Ectodermal cell (in vitro differentiated cells): ENCODE data around the gene MGAT1.

Source experiments
- H3K27ac ChIP-seq: 2 replicates; pipeline ENCODE4 v1.7.0; 2013; ENCODE audit warnings: mild to moderate bottlenecking, low read depth, low read length; ENCODE audit not compliant: insufficient read depth, poor library complexity, severe bottlenecking
- H3K27me3 ChIP-seq: 2 replicates; pipeline ENCODE4 v1.7.0; 2013; ENCODE audit warnings: mild to moderate bottlenecking, low read length; ENCODE audit not compliant: insufficient read depth, control insufficient read depth, poor library complexity, severe bottlenecking
- H3K36me3 ChIP-seq: one replicate; pipeline ENCODE4 v1.7.0; 2013; ENCODE audit warnings: low read length; ENCODE audit not compliant: control insufficient read depth, insufficient read depth
- H3K4me1 ChIP-seq: one replicate; pipeline ENCODE4 v1.7.0; 2013; ENCODE audit warnings: low read length; ENCODE audit not compliant: control insufficient read depth, insufficient read depth
- H3K4me3 ChIP-seq: 2 replicates; pipeline ENCODE4 v1.7.0; 2013; ENCODE audit warnings: low read depth, low read length, control low read depth; ENCODE audit not compliant: insufficient read depth
- H3K9me3 ChIP-seq: 2 replicates; pipeline ENCODE4 v1.7.0; 2013; ENCODE audit warnings: mild to moderate bottlenecking, low read length, moderate library complexity; ENCODE audit not compliant: control insufficient read depth
- WGBS, 2 experiments: methylation state at CpG; one replicate each; pipeline ENCODE4 v1.1.7; 2013; ENCODE audit warnings: missing lambda C conversion rate in 2 of 2; 5-methylcytosine and 5-hydroxymethylcytosine counted together

Gene MGAT1

DNA sequence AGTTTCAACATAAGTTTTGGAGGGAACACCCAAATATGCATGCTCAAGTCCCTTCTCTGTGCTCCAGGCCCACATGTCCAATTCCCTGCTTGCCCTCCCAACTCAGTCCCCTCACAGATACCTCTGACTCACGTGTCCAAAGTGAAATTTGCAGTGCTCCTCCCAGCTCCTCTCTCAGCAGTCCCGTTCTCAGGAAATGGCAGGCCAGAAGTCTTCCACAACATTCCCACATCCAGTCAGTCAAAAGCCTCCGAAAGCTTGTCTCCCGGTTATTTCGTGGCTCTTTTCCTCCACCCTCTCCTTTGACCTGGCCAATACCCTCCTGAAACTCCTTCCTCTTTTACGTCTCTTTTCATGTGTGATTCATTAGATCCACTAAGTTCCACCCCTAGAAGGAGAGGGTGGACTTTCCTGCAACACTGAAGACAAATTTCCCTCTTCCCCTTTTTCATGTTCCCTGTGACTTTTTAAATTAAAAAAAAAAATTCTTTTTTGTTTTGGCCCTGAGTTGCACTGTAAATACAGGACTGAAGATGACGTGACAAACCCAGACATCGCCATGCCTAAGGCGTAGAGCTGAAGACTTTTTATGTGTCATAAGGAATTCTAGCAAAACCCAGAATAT lies 12.8 kb upstream of the MGAT1 start:
- 86 to 91% methylated on average over 9 of the region's 9 CpGs for WGBS, 2 experiments
- no peaks in the 10 kb centered on the region for H3K9me3 ChIP-seq
- no peaks in the 10 kb centered on the region for H3K36me3 ChIP-seq
- H3K27me3 ChIP-seq, result no peaks in the 10 kb centered on the region
- H3K4me1 ChIP-seq, result peaks cover 6% of the 10 kb centered on the region
- no peak overlapping the region for H3K4me3 ChIP-seq
- no peak overlapping the region for H3K27ac ChIP-seq

DNA sequence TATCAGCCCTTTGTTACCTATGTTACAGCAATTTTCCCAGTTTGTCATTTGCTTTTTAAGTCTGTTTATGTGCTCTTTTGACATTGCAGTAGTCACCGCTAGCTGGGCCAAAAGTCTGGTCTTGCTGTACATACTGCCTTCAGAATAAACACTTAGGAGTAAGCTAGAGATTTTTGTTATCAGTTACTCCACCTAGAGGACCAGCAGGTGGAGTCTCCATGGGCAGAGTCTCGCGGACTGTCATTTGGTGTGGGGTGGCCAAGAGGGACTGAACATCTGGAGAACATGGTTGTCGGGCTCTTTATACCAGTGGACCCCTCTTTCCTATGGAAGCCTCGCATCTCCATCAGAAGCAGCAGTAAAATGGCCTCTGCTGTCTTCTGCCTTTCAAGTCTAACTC lies 10.8 kb upstream of the MGAT1 start:
- Histone ChIP-seq H3K9me3 (no peaks in the 10 kb centered on the region), H3K4me1 (peaks cover 12% of the 10 kb centered on the region), H3K4me3 (no peak overlapping the region), H3K27me3 (no peaks in the 10 kb centered on the region), H3K27ac (no peak overlapping the region), H3K36me3 (no peaks in the 10 kb centered on the region)
- WGBS, 2 experiments, result 86 to 88% methylated on average over 5 of the region's 5 CpGs

DNA sequence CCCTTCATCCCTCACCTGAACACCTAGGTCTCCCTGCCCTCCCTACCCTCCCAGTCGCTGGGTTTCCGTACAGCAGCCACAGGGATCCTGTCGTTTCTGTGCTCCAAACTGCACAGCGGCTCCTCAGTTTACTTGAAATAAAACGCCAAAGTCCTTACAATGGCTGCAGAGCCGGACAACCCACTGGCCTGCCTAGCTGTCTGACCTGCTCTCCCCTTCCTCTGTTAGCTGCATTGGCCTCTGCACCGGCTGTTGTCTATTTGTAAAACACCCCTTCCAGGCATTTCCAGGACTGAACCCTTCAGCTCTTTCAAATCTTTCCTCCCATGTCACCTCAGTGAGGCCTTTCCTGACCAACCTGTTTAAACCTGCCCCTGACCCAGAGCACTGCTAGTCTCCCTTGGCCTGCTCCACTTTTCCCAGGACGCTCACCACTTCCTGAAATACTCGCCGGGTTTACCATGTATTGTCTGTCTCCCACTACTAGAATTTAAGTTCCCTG lies 9.1 kb upstream of the MGAT1 start:
- WGBS, 2 experiments, result 89 to 91% methylated on average over 10 of the region's 10 CpGs
- Histone ChIP-seq H3K36me3 (no peaks in the 10 kb centered on the region), H3K4me1 (peaks cover 12% of the 10 kb centered on the region), H3K27ac (no peak overlapping the region), H3K27me3 (no peaks in the 10 kb centered on the region), H3K9me3 (no peaks in the 10 kb centered on the region), H3K4me3 (no peak overlapping the region)

DNA sequence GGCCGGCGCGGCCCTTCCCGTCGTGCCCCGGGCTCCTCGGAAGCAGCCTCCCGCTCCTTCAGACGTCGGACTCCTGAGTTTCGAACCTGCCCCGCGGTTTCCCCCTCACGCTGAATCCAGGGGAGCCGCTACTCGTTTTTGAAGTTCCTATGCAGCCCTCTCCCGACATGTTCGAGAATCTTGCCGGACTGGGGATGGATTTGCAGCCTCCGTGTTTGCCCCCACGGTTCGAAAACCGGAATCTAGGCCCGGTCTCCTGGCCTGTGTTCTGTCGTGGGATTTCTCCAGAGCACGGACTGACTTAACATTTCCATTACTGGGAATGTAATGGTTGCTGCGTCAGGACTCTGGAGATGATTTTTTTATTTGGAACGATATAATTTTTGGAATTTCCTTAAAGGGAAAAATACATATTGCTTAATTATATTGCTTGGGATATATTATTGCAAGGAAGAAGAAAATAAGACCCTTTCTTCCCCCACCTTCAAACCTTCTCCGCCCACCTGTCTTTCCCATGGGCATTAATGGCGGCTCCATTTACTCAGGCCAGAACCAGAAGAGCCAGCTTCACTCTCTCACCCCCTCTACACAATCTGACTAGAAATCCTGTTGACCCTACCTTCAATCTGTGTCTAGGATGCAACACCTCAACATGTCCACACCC lies 8.5 kb upstream of the MGAT1 start:
- 11 to 13% methylated on average over 29 to 30 of the region's 30 CpGs for WGBS, 2 experiments
- Histone ChIP-seq H3K4me1 (peaks cover 12% of the 10 kb centered on the region), H3K36me3 (no peaks in the 10 kb centered on the region), H3K27me3 (no peaks in the 10 kb centered on the region), H3K4me3 (peak overlapping the region; percentile 82), H3K9me3 (no peaks in the 10 kb centered on the region), H3K27ac (peak overlapping the region; percentile 86)

DNA sequence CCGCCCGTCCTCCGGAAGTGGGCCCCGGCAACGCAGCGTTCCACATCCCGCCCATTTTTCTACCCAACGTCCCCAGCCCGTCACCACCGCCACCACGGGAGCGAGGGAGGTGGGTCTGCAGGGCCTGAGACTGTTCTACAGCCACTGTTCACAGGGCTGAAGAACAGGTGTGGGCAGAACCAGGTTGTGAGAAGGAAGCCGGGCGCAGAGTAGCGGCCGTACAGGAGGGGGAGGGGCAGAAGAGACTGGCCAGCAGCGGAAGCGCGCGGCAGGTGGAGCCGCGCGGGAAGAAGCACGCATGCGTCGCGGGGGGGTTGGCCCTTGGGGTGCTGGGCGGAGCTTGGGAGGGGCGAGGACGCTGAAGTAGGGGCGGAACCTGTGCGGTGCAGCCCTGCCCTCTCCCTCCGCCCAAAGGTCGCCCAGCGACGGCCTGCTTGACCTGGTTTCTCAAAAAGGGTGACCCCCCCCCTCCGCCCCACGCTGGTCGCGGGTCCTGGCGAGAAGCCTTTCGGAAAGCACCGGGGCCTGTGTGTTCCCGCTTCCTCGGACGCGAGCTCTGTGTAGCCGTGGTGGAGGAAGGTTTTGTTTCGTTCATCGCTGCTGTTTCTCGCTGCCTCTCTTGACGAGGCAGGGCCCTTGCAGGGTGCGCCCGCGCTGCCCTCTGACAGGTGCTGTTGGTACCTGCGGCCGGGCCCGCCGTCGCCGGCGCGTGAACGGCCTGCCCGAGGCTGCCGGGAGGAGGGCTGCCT lies 7.8 kb upstream of the MGAT1 start:
- no peaks in the 10 kb centered on the region for H3K36me3 ChIP-seq
- H3K4me3 ChIP-seq, result peak overlapping the region; percentile 82
- no peaks in the 10 kb centered on the region for H3K9me3 ChIP-seq
- peak overlapping the region; percentile 95 for H3K27ac ChIP-seq
- H3K27me3 ChIP-seq, result no peaks in the 10 kb centered on the region
- peaks cover 12% of the 10 kb centered on the region for H3K4me1 ChIP-seq
- 1% methylated on average over 64 to 66 of the region's 66 CpGs for WGBS, 2 experiments

DNA sequence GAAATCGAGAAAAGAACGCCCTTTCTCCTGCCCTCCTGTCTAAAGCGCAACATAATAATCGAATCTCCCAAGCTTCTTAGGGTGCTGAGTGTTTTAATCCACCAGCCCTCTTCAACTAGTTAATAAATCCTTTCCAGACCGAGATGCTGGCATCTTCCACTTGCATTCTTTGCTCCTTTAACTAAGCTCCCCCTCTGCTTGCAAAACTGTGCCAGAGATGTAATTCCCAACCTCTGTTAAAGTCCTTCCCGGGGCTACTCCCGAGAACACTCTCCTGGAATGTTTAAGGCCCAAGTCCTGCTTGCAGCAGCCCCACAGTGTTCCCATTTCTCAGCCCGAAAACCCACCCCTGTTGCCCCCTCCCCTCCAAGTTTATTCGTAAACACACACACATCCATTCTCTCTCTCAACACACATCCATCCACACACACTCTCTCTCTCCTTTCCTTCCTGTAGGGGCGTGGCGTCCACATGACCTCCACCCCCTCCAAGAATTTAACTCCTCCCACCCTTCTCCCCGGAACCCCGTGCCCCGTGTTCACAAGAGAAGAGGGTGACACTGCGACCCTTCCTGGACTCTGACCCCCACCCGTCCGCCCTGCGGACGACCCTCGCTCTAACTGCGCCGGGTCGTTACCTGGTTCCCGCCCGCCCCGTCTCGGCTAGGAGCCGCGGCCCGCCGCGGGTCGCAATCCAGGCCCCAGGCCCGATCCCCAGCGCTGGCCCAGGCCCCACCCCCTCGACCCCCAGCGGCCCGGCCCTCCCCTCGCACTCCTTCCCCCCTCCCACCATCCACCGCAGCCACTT lies 7.0 kb upstream of the MGAT1 start:
- H3K4me3 ChIP-seq, result peak overlapping the region; percentile 82
- no peaks in the 10 kb centered on the region for H3K27me3 ChIP-seq
- H3K9me3 ChIP-seq, result no peaks in the 10 kb centered on the region
- WGBS, 2 experiments, result 9 to 10% methylated on average over 38 to 40 of the region's 40 CpGs
- peaks cover 12% of the 10 kb centered on the region for H3K4me1 ChIP-seq
- H3K36me3 ChIP-seq, result no peaks in the 10 kb centered on the region
- H3K27ac ChIP-seq, result peak overlapping the region; percentile 95

DNA sequence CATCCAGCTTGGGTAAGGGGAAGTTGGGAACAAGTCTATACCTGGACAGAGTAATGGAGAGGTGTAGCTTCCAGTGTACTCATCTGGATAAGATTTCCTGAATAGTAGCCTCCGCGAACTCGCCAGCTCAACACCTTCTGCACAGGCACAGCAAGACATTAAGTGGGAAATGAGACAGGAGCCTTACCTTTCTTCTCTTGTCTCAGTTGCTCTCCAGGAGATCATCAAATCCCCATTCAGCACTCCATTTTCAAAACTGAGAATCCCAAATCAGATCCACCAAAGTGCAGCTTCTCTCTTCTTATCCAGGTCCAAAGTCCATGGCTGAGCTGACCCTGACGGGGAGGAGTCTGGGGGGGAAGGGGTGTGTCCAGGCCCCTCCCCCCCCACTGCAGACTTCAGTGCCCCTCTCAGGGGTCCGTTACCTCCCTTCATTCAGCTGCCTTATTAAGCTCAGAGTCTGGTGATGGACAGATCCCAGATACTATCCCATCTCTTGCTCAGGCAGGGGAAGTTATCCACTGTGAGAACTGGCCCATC lies 5.9 kb upstream of the MGAT1 start:
- H3K36me3 ChIP-seq, result no peaks in the 10 kb centered on the region
- H3K4me3 ChIP-seq, result peak overlapping the region; percentile 82
- H3K4me1 ChIP-seq, result peaks cover 16% of the 10 kb centered on the region
- no peak overlapping the region for H3K27ac ChIP-seq
- no peaks in the 10 kb centered on the region for H3K27me3 ChIP-seq
- H3K9me3 ChIP-seq, result no peaks in the 10 kb centered on the region
- 85 to 86% methylated on average over 4 to 5 of the region's 5 CpGs for WGBS, 2 experiments

DNA sequence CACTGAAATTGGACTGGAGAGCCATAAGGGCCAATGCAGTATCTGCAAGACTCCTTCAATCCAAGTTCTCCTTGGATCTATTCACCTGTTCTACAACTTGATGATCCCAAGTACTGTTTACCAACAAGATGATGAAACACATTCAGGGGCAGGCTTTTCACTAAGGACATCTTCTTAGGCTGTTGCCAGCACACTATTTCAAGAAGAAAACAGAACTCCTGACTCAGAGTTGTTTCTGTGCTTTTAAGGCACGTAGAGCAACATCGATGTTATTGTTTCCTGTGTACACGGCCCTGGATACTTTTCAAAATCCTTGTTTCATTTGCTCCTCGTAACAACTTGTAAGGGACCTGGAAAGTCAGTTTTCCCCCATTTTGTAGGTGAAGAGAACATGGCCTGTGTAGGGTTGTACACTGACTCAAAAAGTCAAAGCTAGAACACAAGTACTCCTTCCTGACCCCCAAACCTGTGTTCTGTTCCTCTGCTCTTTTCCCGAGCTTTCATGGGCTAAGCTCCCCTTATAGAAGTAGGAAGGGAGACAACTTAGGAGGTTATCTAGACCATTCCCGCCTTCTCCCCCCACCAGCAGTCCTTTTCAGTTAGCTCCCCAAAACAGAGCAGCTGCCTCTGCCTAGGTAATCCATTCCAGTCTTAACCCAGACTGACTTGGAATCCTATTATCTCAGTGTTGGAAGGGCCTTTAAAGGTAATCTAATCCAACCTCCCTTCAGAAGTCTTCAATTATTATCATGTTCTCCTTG lies 5.2 kb upstream of the MGAT1 start:
- Histone ChIP-seq H3K27ac (no peak overlapping the region), H3K36me3 (no peaks in the 10 kb centered on the region), H3K4me1 (peaks cover 22% of the 10 kb centered on the region), H3K9me3 (no peaks in the 10 kb centered on the region), H3K27me3 (no peaks in the 10 kb centered on the region), H3K4me3 (no peak overlapping the region)
- 92 to 96% methylated on average over 6 of the region's 6 CpGs for WGBS, 2 experiments

DNA sequence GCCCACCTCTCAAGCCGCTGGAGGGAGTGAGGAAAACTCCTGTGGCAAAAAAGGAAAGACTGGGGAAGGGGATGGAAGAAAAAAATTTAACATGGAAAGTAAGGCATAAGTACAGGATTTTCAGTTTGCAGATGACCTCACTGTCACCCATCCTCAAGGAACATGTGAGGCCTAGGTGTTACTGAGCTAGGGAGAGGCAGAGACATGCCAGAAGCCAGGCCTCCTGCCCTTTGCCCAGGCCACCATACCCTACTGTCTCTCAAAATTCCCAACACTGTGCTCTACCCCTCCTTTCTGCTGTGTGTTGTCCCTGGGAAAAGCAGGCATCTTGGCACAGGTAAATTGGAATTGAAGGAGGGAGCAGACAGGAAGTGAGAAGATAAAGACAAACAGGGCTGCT lies 4.4 kb upstream of the MGAT1 start:
- Histone ChIP-seq H3K4me1 (peaks cover 22% of the 10 kb centered on the region), H3K36me3 (no peaks in the 10 kb centered on the region), H3K9me3 (no peaks in the 10 kb centered on the region), H3K4me3 (no peak overlapping the region), H3K27ac (no peak overlapping the region), H3K27me3 (no peaks in the 10 kb centered on the region)
- 87 to 100% methylated on average over 1 of the region's 1 CpG for WGBS, 2 experiments
